Measurements from ENCODE around the gene ZNF101.

GRCh38 chr19:19626516-19627472 lies 41.8 kb upstream of the ZNF101 start:
- TF ChIP-seq CTCF (IDR thresholded peaks at IDR 0.05) (no peak), EZH2 (IDR thresholded peaks at IDR 0.05) (no peak), EZH2phosphoT487 (IDR thresholded peaks at IDR 0.05) (no peak)

All from neural progenitor cell (in vitro differentiated cells).